Kidney tubule cell (primary cell): ENCODE results near the gene PSORS1C2.
A peak's percentile ranks its signal among the peaks of the same experiment; 100 is the strongest.

Experiments
- DNase-seq: peaks from one replicate; pipeline ENCODE4 v3.0.0-alpha.2; 2018; ENCODE audit warnings: low spot score

The PSORS1C2 gene

DNA sequence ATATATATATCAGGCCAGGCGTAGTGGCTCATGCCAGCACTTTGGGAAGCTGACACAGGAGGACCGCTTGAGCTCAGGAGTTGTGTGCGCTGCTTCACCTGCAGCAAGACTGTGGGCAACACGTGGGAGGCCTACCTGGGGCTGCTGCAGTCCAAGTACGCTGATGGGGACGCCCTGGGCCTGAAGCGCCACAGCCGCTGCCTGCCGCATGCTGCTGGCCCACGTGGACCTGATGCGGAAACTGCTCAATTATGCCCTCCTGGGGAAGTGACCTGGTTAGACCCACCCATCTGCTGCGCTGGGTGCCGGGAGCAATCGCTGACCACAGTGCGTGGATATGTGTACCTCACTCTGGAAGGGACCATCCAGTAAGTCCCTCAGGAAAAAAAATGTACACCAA is 1.8 kb upstream of the PSORS1C2 start:
- DNase-seq: no peak

DNA sequence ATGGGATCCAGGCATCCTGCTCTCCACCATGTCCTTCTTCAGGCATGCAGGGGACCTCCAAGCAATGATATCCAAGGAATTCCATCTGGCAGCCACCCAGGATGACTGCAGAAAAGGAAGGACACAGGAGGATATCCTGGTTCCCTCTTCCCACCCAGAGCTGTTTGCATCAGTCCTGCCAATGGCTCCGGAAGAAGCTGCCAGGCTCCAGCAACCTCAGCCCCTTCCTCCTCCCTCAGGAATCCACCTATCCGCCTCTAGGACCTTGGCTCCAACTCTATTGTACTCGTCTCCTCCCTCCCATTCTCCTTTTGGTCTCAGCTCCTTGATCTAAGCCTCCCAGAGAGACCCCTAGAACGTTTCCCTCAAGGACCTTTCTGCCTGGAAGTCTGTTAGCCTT is 733 bp upstream of the PSORS1C2 start:
- DNase-seq: peak; percentile 91

DNA sequence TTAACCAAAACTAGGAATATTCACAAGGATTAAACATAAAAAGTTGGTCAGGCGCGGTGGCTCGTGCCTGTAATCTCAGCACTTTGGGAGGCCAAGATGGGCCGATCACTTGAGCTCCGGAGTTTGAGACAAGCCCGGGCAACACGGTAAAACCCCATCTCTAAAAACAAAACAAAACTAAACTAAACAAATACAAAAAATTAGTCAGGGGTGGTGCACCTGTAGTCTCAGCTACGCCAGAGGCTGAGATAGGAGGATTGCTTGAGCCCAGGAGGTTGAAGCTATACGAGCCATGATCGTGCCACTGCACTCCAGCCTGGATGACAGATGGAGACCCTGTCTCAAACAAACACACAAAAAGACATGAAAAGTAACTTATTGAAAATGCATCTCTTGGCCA is 3.2 kb downstream of the PSORS1C2 start:
- DNase-seq: no peak

DNA sequence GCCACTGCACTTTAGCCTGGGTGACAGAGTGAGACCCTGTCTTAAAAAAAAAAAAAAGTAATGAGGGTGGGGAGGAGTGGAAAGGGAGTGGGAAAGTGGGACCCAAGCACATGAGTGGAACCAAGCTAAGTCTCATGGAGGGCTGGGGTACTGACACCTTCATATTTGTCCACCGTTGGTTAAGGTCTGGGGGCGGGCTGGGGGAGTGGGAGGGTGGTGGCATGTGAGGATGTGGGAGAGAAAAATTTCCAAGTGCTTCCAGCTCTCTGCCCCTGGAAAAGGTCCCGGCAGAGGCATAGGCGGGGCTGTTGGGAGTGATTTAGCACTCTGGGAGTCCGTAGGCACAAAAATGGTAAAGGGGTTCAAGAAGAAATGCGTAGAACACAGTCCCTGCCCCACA is 6.1 kb downstream of the PSORS1C2 start:
- no peak for DNase-seq

DNA sequence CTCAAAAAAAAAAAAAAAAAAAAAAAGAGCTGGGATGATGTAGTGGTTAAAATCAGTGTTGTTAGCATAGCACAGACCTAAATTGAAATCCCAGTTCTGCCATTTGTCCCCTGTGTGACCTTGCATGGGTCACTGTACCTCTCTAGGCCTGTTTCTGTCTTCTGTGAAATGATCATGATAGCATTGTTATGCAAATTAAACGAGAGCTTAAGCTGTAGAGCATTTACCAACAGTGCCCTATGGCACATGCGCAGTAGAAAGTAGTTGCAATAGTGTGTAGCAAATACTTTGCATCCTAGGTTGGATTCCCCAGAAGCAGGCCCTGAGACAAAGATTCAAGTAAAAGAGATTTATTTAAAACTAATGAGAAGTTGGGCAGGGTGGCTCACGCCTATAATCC is 7.3 kb downstream of the PSORS1C2 start:
- DNase-seq: no peak

DNA sequence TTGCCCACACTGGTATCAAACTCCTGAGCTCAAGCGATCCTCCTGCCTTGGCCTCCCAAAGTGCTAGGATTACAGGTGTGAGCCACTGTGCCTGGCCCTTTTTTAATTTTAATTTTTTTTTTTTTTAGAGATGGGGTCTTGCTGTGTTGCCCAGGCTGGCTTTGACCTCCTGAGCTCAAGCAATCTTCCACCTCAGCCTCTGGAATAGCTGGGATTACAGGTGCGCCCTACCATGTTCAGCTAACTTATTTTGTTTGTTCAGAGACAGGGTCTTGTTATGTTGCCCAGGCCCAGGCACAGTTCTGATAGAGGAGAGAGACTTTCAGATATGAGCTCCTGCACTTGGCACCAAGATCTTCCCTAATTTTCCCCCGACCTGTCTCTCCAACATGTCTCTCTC is 8.1 kb downstream of the PSORS1C2 start:
- DNase-seq: no peak

DNA sequence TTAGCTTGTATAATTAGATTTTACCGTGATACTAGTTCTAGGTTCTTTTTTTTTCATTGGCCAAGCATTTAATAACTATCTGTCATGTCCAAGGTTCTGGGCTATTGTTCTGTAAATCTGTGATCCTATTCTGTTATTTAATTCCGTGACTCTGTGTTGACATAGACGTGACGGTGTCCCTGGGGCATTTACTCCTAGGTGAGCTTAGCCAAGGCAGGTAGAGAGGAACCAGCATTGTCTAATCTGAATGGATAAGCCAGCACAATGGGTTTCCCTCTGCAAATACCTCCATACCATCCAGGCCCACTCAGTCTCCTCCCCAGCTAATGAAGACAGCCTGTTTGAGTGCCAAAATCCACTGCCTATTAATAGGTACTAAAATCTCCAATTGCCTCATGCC is 9.7 kb downstream of the PSORS1C2 start:
- no peak for DNase-seq

DNA sequence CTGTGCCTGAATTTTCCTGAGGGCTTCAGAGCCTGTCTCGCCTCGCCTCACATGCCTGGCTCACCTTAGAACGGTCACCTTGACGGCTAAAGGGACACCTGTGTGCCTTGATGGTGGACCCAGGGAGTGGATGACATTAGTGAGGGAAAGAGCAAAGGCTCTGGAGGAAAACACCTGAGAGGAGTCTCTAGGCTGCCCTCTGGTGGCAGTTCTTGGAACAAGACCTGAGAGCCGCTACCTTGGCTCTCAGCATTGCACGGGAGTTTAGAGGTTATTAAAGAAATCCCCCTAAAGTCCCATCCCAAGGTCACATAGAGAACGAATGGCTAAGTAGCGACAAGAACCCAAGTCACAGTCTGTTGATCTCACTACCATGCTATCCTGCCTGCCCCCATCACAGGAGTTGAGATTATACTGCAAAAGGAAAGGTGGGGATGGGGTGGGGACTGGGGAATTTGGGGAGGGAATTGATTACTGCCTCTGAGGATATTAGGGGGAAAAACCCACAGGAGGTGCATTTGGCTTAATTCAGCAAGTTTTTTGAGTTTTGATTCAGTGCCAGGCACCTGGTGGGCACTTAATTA is 10.7 kb downstream of the PSORS1C2 start:
- peak; percentile 71 for DNase-seq

DNA sequence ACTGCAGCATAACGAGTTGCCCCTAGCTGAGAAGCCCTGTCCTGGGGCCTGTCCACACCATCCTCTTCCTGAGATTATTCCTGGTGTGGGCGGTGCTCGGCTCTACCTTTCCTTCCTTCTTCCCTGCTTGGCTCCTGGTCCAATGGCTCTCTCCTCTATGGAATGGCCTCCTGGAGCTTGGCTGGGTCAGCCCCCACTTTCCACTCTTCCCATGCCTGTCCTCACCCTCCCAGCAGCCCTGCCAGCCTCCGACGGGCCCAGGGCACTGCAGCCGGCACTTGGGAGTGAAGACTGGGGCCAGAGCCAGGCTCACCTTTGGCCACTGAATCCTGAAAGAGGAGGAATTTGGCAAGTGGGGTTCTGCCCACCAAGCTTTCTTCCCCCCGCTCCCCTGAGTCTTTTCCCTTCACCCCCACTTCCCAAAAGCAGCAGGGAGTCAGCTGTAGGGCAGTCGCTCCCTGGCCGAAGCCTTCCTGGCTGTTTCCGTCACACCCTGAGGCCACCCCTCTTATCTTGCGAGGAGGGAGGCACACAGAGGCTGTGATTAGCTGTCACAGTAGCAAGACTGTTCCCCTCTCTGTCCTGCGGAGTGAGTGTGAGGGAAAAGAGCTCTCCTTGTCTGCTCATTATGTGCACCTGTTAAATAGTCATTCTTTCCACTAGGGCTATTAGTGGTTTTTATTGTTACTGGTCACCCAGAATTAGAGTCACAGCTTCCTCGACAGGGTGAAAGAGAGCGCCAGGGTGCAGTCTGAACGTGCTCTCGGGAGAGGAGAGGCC is 12.3 kb downstream of the PSORS1C2 start:
- no peak for DNase-seq

DNA sequence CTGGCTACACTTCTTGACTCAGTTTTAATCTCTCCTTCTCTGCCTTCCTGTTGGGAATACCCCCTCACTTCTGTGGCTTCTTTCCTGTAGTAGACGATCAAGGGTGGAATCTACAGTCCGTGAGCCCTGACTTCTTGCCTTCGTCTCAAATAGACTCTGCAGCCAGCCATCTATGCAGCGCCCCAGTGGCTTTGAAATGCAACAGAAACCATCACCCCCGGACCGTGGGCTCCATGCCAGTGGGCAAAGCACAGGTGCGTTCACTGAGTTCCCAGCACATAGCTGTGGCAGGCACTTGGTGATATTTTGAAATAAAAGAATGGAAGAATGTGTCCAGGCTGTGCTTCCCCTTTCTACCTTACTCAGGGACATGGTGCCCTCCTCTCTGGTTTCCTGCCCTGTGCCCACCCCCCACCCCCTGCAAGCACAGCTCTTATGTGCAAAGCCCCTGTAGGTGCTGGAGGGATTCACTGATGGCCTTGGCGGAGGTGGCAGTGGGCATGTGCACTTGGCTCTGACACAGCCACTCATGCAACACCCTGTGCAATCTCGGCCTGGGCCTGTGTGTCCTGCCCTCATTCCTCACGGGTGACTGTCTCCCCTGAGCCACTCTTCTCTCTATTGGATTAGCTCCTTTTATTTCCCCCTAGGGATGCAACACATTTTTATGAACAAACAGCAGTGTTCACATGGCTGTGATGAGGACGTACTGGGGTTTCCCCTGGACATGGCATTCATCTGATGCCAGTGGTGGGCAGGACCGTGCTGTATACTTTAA is 13.1 kb downstream of the PSORS1C2 start:
- peak; percentile 89 for DNase-seq

DNA sequence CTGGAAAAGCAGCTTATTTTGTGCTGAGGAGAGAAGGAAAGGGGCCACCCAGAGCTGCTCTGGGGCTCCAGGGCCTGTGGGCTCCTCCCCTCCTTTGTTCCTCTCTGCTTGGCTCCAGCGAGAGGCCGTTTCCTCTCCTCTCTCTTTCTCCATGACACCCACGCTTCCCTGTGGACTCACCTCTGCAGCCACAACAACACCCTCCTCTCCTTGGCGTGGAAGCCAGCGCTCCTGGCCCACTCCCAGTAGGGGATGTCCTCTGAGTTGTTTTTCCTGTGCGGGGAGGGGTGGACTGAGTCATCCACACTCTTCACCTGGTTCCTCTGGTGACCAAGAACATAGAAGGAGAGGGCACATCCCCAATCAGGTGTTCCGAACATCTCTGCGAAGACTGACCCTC is 13.7 kb downstream of the PSORS1C2 start:
- DNase-seq: peak; percentile 90

DNA sequence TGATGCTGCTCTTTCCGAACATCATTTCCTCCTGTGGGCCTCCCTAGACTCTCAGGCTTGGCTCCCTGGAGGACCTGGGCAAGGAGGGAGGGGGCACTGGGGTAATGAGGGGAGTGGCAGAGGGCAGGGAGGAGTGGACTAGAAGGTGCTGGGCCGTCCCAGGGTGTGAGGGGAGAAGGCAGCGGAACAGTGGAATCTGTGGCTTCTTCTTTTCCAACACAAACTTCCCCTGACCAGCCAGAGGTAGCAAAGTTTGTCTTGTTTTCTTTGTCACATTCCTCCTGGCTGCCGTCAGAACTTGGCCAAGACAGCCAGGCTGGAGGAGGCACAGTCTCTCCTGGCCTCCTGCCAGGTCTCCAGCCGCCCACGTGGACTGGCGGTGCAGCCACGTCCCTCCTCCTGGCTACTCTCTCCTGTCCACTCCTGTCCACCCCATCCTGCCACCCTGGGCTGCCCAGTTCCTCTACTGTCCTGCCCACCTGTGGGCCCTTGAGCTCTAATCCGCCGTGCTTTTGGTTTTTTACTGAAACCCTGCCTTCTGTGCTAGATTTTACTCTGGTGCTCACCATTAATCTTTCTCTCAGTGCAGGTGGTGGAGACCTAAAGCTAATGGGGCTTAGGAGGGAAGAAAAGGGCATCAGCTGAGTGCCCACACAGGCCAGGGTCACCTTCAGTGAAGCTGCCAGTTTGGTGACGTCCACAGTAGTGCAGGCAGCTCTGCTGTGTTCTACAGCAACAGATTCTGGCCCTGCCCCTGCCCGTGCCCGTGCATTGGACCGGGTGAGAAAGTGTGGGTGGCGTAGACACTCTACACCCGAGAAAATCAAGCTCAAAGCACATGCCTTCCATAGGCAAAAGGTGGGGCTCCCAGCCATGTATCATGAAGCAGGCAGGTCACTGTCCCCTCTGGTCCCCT is 15.8 kb downstream of the PSORS1C2 start:
- peak; percentile 95 for DNase-seq

DNA sequence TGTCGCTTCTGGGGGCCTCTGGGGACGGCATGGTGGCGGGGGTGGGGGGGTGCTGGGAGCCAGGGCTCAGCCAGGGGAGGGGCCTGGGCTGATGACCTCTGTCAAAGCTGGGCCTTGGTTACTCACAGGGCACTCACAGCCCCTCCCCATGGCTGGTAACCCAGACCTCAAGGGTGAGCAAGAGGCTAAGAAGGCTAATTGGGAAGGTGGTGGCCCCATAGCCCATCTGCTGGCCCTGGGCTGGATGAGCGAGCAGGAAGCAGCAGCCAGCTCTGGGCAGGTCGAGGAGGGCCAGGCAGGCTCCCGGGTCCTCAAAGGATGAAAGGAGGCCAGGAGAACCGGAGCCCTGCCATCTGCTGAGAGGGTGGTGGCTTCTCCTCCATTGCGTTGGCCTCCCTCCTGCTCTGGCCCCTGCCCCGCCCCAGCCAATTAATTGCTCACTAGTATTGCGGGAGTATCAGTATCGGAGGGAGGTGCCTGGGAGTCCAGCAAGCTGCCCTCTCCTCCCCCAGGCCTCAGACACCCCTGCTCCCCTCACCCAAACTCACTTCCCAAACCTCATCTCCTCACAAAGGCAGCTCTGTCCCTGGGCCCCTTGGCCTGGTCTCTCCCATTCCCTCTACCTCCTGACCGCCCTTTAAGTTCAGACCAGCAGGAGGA is 17.6 kb downstream of the PSORS1C2 start:
- peak; percentile 49 for DNase-seq

DNA sequence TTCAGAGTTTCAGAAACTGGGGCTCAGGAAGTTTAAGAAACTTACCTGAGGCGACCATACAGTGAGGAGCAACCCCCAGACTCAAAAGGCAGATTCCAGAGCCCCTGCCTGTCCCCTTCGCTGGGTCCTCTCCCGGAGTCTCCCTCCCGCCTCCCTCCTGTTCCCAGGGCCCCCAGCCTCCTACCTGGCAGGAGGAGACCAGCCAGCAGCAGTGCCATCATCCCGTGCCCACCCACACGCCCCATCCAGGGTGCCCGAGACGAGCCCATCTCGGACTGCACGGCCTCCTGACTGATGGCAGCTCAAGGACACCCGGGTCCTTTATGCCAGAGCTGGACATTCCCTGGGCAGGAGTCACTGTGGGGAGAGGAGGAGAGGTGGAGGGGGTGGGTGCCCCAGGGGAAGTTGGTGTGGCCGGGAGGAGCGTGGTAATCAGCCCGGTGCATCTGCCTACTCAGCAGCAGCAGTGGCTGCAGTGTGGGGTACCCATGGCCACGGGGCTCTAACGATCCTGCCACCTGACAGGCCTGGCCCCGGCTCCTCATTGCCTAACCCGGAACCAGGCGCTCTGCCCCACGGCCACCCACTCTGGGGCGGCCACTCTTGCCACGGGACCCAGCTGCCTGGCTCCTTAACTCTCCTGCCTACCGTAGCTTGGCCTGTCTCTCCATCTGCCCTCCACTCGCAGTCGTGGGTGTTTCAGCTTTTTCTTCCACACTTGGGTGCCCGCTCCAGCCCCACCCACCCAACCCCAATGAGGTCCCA is 18.5 kb downstream of the PSORS1C2 start, which contains the start of gene CDSN:
Gene CDSN, minus strand, starts transcription at position 296 of the 765 bp plus-strand sequence. Its CDS starts 27 bp downstream, at position 269.
- DNase-seq: no peak

DNA sequence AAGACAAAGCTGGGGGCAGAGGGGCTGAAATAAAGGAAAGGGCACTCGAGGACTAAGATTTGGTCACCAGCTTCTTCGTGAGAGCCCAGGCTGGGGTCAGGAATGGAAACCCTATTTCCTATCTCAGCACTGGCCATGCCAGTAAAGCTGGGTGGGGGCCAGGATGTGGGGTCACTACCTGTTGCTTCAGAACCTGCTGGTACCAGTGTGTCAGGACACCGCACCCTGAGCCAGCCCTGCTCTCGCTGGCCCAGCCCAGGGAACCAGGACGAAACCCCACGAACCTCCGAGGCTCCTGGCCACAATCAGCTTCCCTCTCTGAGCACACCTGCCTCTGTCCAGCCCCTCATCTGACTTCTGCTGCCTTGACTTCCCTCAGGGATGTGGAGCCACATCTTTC is 20.7 kb downstream of the PSORS1C2 start:
- no peak for DNase-seq

DNA sequence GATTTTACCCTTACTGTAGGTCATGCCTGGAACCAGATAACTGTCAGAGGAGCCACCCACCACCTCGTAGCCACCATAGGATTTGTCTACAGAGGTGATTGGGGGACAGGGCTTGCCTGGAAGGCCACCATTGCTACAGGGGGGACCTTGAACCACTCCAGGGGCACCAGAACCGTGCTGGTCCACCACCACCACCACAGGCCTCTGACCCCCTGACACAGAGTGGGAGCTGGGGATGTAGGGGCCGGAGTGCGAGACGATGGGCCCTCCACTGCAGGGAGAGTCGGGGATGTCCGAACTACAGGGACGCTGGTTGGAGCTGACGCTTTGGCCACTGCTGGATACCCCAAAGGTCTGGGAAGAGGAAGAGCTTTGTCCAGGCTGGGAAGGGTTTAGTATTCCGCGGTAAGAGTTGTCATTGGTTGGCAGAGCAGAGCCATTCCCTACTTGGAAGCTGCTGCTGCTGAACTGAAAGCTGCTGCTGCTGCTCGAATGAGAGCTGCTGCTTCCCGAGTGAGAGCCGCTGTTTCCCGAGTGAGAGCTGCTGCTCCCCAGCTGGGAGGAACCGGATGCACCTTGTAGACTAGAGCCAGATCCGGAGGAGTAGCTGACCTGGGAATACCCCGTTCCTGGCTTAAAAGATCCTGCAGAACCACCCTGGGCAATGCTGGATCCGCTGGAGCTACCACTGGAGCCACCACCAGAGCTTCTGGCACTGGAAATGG is 22.0 kb downstream of the PSORS1C2 start:
- no peak for DNase-seq

DNA sequence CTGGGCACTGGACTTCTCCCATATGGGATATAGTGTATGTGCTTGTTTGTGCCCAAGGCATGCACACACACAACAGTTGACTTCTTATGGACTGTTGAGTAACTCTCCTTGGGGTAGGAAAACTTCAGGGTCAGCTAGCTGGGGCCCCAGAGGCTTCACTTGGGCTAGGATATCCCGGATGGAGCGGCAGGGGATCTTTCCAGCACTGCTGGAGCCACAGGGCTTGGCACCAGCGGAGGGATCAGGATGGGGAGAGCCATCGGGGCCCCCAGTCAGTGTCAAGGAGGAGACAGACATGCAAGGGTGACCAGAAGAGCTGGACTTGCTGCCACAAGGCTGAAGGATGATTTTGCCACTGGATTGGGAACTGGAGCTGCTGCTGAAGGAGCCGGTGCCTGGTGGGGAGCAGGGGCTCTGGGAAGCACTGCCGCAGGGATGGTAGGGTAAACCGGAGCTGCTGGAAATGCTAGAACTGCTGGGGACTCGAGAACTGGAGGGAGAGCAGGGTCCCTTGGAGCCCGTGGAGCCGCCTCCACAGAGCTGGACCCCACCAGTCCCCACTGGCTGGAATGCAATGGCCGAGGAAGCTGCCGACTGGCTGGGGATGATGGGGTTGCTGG is 22.8 kb downstream of the PSORS1C2 start:
- DNase-seq: no peak

DNA sequence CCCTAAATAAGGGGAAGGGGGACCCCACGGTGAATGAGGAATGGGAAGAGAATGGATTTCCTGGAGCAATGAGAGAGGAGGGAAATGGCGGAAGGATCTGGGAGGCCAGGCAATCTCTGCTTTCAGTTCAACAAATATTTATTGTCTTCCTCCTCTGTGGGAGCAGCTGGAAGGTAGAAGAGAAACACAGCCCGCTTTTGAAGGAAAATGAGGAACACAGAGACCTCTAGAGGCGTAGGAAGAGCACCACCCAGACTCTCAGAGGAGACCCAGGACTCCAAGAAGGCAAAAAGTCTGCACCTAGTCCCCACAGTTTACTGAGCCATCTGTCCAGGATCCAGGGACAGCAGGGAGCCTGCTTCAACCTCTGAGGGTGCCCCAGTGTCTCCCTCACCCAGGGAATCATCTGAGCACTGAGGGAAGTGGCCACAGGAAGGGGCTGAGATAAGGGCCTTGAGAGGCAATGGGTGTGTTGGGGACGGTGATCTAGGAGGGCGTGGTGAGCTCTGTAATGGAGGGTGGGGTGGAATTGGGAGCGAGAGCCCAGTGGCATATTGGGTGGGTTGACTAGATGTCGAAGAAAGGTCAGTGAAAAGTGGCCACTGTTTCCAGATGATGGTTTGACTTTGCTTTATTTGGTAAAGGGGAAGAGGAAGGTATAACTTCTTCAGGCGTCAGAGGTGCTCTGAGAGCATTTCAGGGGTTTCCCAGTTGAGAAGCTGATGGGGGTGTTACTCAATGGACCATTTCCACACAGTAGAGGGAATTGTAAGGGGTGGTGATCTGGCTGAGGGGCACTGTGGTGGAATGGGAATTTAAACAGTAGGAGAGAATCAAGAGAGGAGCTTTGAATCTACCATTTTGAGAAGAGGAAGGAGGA is 23.7 kb downstream of the PSORS1C2 start:
- DNase-seq: peak; percentile 54

DNA sequence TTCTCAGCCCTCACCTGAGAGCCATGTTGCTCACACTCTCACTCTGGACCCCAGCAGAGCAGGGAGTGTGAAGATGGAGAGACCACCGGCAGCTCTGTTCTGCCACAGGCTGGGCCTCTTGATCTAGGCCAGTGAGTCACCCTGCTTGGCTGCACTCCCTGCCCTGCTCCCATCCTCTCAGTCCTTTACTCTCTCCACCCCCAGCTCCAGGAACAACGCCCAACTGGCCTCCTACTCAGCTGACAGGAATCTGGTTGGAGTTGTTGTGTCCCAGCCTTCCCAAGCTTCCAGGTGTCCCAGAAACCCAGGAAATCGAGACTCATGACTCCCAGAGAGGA is 24.4 kb downstream of the PSORS1C2 start, which contains the start of gene PSORS1C1:
Gene PSORS1C1, plus strand, starts transcription at position 260 of the 338 bp plus-strand sequence. CDS start 14,833 bp downstream, outside the sequence.
- peak; percentile 97 for DNase-seq
